Endothelial cell of umbilical vein (primary cell): Measurements from ENCODE around the gene GABPB1. TPM values are rescaled to one million over a fixed set of nuclear protein-coding genes. Genes with fewer than 3 reads are reported as not detected.

Source experiments
- BruUV-seq: library from RNA; stranded (reverse); fragments of 400-500 nt; replicated peaks from 2 replicates; lab custom pipeline; 2021; lab: Mats Ljungman, UMichigan
- CTCF ChIA-PET: fragments of 300-600, 350-600 bp; sonication (Branson Sonifier 250); formaldehyde crosslinking; loops from one replicate; lab custom pipeline; 2021; ENCODE audit warnings: antibody characterized with exemption, inconsistent platforms; lab: Charles Lee
- POLR2A ChIA-PET: fragments of 300-600, 350-600 bp; sonication (Branson Sonifier 250); formaldehyde crosslinking; loops from one replicate; lab custom pipeline; 2021; ENCODE audit warnings: antibody characterized with exemption, inconsistent platforms; lab: Charles Lee
- DNase-seq: peaks from one replicate; pipeline ENCODE4 v3.0.0-alpha.2; 2011; ENCODE audit warnings: low read depth, low spot score
- FAIRE-seq: peaks from 2 replicates; lab custom pipeline; 2011; peaks lifted over from hg19 to GRCh38; lab: Jason Lieb, UNC
- H2AFZ ChIP-seq: 2 replicates; pipeline ENCODE4 v1.6.0; 2012; ENCODE audit warnings: low read depth, low read length, control low read depth, inconsistent platforms
- H3K27ac ChIP-seq: 2 replicates; pipeline ENCODE4 v1.5.1; 2011; ENCODE audit warnings: low read depth, mild to moderate bottlenecking, control low read depth, low read length, moderate library complexity; ENCODE audit not compliant: insufficient read depth
- H3K27me3 ChIP-seq, 2 experiments: 2 replicates each; pipeline versions ENCODE4 v1.6.0 to v1.6.1; 2011; ENCODE audit warnings: low read length in 2 of 2, mixed read lengths in 1 of 2; ENCODE audit not compliant: control insufficient read depth in 2 of 2, insufficient read depth in 2 of 2
- H3K36me3 ChIP-seq, 2 experiments: 2 replicates in 1 of 2; 3 replicates in 1 of 2; pipeline ENCODE4 v1.5.1; 2011; ENCODE audit warnings: low read length in 2 of 2, mild to moderate bottlenecking in 1 of 2, moderate library complexity in 1 of 2; ENCODE audit not compliant: control insufficient read depth in 2 of 2, insufficient read depth in 2 of 2; ENCODE audit errors: extremely low read depth in 1 of 2
- H3K4me1 ChIP-seq: 3 replicates; pipeline ENCODE4 v1.5.1; 2011; ENCODE audit warnings: mild to moderate bottlenecking, low read length; ENCODE audit not compliant: control insufficient read depth, insufficient read depth; ENCODE audit errors: extremely low read depth
- H3K4me2 ChIP-seq: 2 replicates; pipeline ENCODE4 v1.6.1; 2011; ENCODE audit warnings: low read length, control low read depth, mixed read lengths; ENCODE audit not compliant: insufficient read depth
- H3K4me3 ChIP-seq, 3 experiments: fragments of 200-600 bp in 1 of 3; sonication (generic), shearing (Covaris generic) in 1 of 3; replicated peaks in 1 of 3; 2 replicates each; pipeline ENCODE4 v1.5.1; 2011 to 2016; ENCODE audit warnings: control low read depth in 3 of 3, low read length in 3 of 3, mild to moderate bottlenecking in 2 of 3, inconsistent platforms in 1 of 3, low read depth in 1 of 3, moderate library complexity in 1 of 3; ENCODE audit not compliant: insufficient read depth in 1 of 3
- H3K79me2 ChIP-seq: 2 replicates; pipeline ENCODE4 v1.6.0; 2012; ENCODE audit warnings: low read length, inconsistent platforms; ENCODE audit not compliant: control insufficient read depth, insufficient read depth
- H3K9ac ChIP-seq: replicated peaks from 2 replicates; pipeline ENCODE3; 2011; ENCODE audit warnings: low read length, control low read depth; ENCODE audit not compliant: insufficient read depth; ENCODE audit errors: extremely low read depth
- H3K9me1 ChIP-seq: replicated peaks from 3 replicates; pipeline ENCODE4 v1.6.0; 2011; ENCODE audit warnings: mild to moderate bottlenecking, low read length; ENCODE audit not compliant: control insufficient read depth, insufficient read depth; ENCODE audit errors: extremely low read depth
- H3K9me3 ChIP-seq: replicated peaks from 2 replicates; pipeline ENCODE4 v1.5.1; 2012; ENCODE audit warnings: low read length, inconsistent platforms; ENCODE audit not compliant: control insufficient read depth, insufficient read depth
- H4K20me1 ChIP-seq: replicated peaks from 2 replicates; pipeline ENCODE3; 2011; ENCODE audit warnings: mild to moderate bottlenecking, low read length; ENCODE audit not compliant: control insufficient read depth, insufficient read depth; ENCODE audit errors: extremely low read depth
- CTCF ChIP-seq, 2 donors: IDR thresholded peaks; 1 replicate in 1 of 2; 2 replicates in 1 of 2; pipeline ENCODE4 v1.5.1; 2011; ENCODE audit warnings: low read length in 2 of 2, mild to moderate bottlenecking in 2 of 2, moderate library complexity in 2 of 2, control low read depth in 1 of 2, inconsistent platforms in 1 of 2, low read depth in 1 of 2; ENCODE audit not compliant: insufficient read depth in 1 of 2; ENCODE audit errors: extremely low read depth in 1 of 2
- EZH2 ChIP-seq: IDR thresholded peaks from 2 replicates; pipeline ENCODE4 v1.6.1; 2012; ENCODE audit warnings: borderline replicate concordance, low read depth, mild to moderate bottlenecking, moderate library complexity, low read length, inconsistent platforms; ENCODE audit not compliant: severe bottlenecking
- GATA2 ChIP-seq: IDR thresholded peaks from 2 replicates; pipeline ENCODE4 v1.7.0; 2011; ENCODE audit warnings: low read depth, mild to moderate bottlenecking, moderate library complexity, mixed read lengths, low read length; ENCODE audit not compliant: insufficient read length, insufficient read depth
- MAX ChIP-seq: IDR thresholded peaks from 2 replicates; pipeline ENCODE4 v1.6.1; 2011; ENCODE audit not compliant: insufficient read depth, insufficient read length
- MYC ChIP-seq: IDR thresholded peaks from one replicate; pipeline ENCODE4 v1.6.1; 2011; ENCODE audit warnings: mild to moderate bottlenecking, low read depth, low read length
- POLR2A ChIP-seq: IDR thresholded peaks from 2 replicates; pipeline ENCODE4 v1.6.1; 2012; ENCODE audit warnings: low read depth, mild to moderate bottlenecking, control low read depth, low read length
- POLR2AphosphoS5 ChIP-seq: IDR thresholded peaks from 2 replicates; pipeline ENCODE4 v1.6.1; 2012; ENCODE audit warnings: low read depth, mild to moderate bottlenecking, control low read depth, low read length, moderate library complexity; ENCODE audit not compliant: insufficient read depth
- dilution Hi-C: fragments of 300-500 bp; cut with MboI; formaldehyde crosslinking; loops from one replicate; pipeline ENCODE4 v1.15.0; 2019; ENCODE audit warnings: low sequenced_read_pairs; ENCODE audit not compliant: extremely low pct_ligation_motif_present
- intact Hi-C: fragments of 100-400 bp; cut with micrococcal nuclease; formaldehyde crosslinking; loops from one replicate; pipeline ENCODE4 v1.10.0; 2022
- polyA plus RNA-seq, 4 experiments: library from polyadenylated mRNA; depleted of rRNA in 3 of 4; stranded (reverse) in 3 of 4; unstranded in 1 of 4; fragments of >200 nt; gene quantifications; 2 replicates each; pipeline versions ENCODE4 v1.2.1 to v1.2.3, GENCODE V29; 2011 to 2012; ENCODE audit warnings: missing spikeins in 1 of 4
- total RNA-seq: library from RNA; stranded (reverse); gene quantifications from 2 replicates; pipeline ENCODE4 v1.2.3, GENCODE V29; 2021

Gene GABPB1
- total and polyA plus RNA-seq, 2 donors (not counting 3 experiments of a cell fraction or from before 2014, with no cell fraction given): 42.3 to 59.7 TPM

- Histone ChIP-seq H3K9me1 (no peaks in the 10 kb centered on the region), H2AFZ (no peak overlapping the region), H3K36me3 (no peaks in the 10 kb centered on the region), H3K9me3 (no peaks in the 10 kb centered on the region), H3K4me3 (no peak overlapping the region), H3K4me2 (no peak overlapping the region), H4K20me1 (no peaks in the 10 kb centered on the region), H3K9ac (no peak overlapping the region), H3K27me3 (no peaks in the 10 kb centered on the region), H3K79me2 (no peaks in the 10 kb centered on the region), H3K27ac (no peak overlapping the region), H3K4me1 (no peaks in the 10 kb centered on the region)
- intact Hi-C loops (loop anchor here (5.0 kb wide), 1 partner anchor 50 kb away; no protein-coding TSS in a partner anchor), dilution Hi-C loops (no loop called here)
- FAIRE-seq (no peak), DNase-seq (no peak)
- ChIA-PET POLR2A (interaction anchor here (0.6 kb wide), 1 partner anchor 709 kb away, joined by 4 read pairs; no protein-coding TSS in a partner anchor), CTCF (interaction anchor here (1.3 kb wide), 1 partner anchor 22 kb away, joined by 3 read pairs; no protein-coding TSS in a partner anchor)
- TF ChIP-seq MAX (no peak), POLR2AphosphoS5 (no peak), MYC (no peak), POLR2A (no peak), CTCF (IDR thresholded peaks at IDR 0.05; ENCODE audit: extremely low read depth in 1 of 2, insufficient read depth in 1 of 2, low read depth in 1 of 2, low read length in 2 of 2) (no peak), EZH2 (no peak), GATA2 (no peak)
- no TSS peak for BruUV-seq
Observed at GRCh38 chr15:50241684-50242450, 113.1 kb downstream of the GABPB1 start.
